Nephron progenitor cell (in vitro differentiated cells): ENCODE data around the gene ST7L.
A peak's percentile ranks its signal among the peaks of the same experiment; 100 is the strongest.

Experiments used
- DNase-seq: peaks from one replicate; pipeline ENCODE4 v3.0.0; 2021
- H3K27ac Mint-ChIP-seq: 2 replicates; pipeline ENCODE4 v1.8.0; 2021; ENCODE audit warnings: mild to moderate bottlenecking, moderate library complexity, mixed read lengths
- H3K27me3 Mint-ChIP-seq: 2 replicates; pipeline ENCODE4 v1.8.0; 2021; ENCODE audit warnings: mild to moderate bottlenecking, low read depth, mixed read lengths; ENCODE audit not compliant: poor library complexity
- H3K36me3 Mint-ChIP-seq: 2 replicates; pipeline ENCODE4 v1.8.0; 2021; ENCODE audit warnings: low read depth, mixed read lengths
- H3K4me1 Mint-ChIP-seq: 2 replicates; pipeline ENCODE4 v1.8.0; 2021; ENCODE audit warnings: mixed read lengths
- H3K4me3 Mint-ChIP-seq: 2 replicates; pipeline ENCODE4 v1.8.0; 2021; ENCODE audit warnings: mild to moderate bottlenecking, moderate library complexity, mixed read lengths
- H3K9me3 Mint-ChIP-seq: 2 replicates; pipeline ENCODE4 v1.8.0; 2021; ENCODE audit warnings: mild to moderate bottlenecking, moderate library complexity, mixed read lengths
- CTCF ChIP-seq: fragments of 200-600 bp; sonication (generic); IDR thresholded peaks from 2 replicates; pipeline ENCODE4 v1.5.0; 2021; ENCODE audit warnings: antibody characterized with exemption

Gene ST7L

GRCh38 chr1:112507336-112507735, 111.6 kb downstream of the ST7L start:
- peaks cover 100% of the 10 kb centered on the region for H3K27me3 Mint-ChIP-seq
- TF ChIP-seq CTCF, result no peak
- H3K27ac Mint-ChIP-seq, result no peak overlapping the region

GRCh38 chr1:112506731-112507130, 112.2 kb downstream of the ST7L start:
- Mint-ChIP-seq H3K27me3 (peaks cover 100% of the 10 kb centered on the region), H3K36me3 (no peaks in the 10 kb centered on the region), H3K4me1 (peaks cover 35% of the 10 kb centered on the region), H3K9me3 (no peaks in the 10 kb centered on the region), H3K27ac (no peak overlapping the region), H3K4me3 (no peak overlapping the region)
- no peak for DNase-seq
- TF ChIP-seq CTCF, result no peak

More at GRCh38 chr1:112507336-112507735, 111.6 kb downstream of the ST7L start:
- Mint-ChIP-seq H3K9me3 (no peaks in the 10 kb centered on the region), H3K4me1 (peaks cover 33% of the 10 kb centered on the region), H3K36me3 (no peaks in the 10 kb centered on the region), H3K4me3 (peak overlapping the region; percentile 77)
- no peak for DNase-seq

- peaks cover 100% of the 10 kb centered on the region for H3K27me3 Mint-ChIP-seq
- no peak for DNase-seq
- no peak overlapping the region for H3K27ac Mint-ChIP-seq
- no peak for TF ChIP-seq CTCF
- H3K4me3 Mint-ChIP-seq, result no peak overlapping the region
- H3K36me3 Mint-ChIP-seq, result no peaks in the 10 kb centered on the region
- no peaks in the 10 kb centered on the region for H3K9me3 Mint-ChIP-seq
- H3K4me1 Mint-ChIP-seq, result peaks cover 35% of the 10 kb centered on the region
Measured at GRCh38 chr1:112506306-112506705, 112.6 kb downstream of the ST7L start.

- no peak overlapping the region for H3K27ac Mint-ChIP-seq
- no peak overlapping the region for H3K4me3 Mint-ChIP-seq
- TF ChIP-seq CTCF, result no peak
- peaks cover 100% of the 10 kb centered on the region for H3K27me3 Mint-ChIP-seq
- H3K9me3 Mint-ChIP-seq, result no peaks in the 10 kb centered on the region
- H3K36me3 Mint-ChIP-seq, result no peaks in the 10 kb centered on the region
- DNase-seq, result no peak
- peaks cover 35% of the 10 kb centered on the region for H3K4me1 Mint-ChIP-seq
Measured at GRCh38 chr1:112505878-112506277, 113.1 kb downstream of the ST7L start.

GRCh38 chr1:112505400-112505785, 113.5 kb downstream of the ST7L start:
- H3K4me3 Mint-ChIP-seq, result no peak overlapping the region
- no peaks in the 10 kb centered on the region for H3K36me3 Mint-ChIP-seq
- TF ChIP-seq CTCF, result no peak
- peaks cover 35% of the 10 kb centered on the region for H3K4me1 Mint-ChIP-seq
- no peaks in the 10 kb centered on the region for H3K9me3 Mint-ChIP-seq
- no peak for DNase-seq
- H3K27me3 Mint-ChIP-seq, result peaks cover 98% of the 10 kb centered on the region
- no peak overlapping the region for H3K27ac Mint-ChIP-seq

- no peak for TF ChIP-seq CTCF
- Mint-ChIP-seq H3K4me3 (no peak overlapping the region), H3K27ac (no peak overlapping the region), H3K9me3 (no peaks in the 10 kb centered on the region), H3K27me3 (peaks cover 98% of the 10 kb centered on the region), H3K36me3 (no peaks in the 10 kb centered on the region), H3K4me1 (peaks cover 35% of the 10 kb centered on the region)
- DNase-seq, result no peak
Measured at GRCh38 chr1:112504661-112505399, 114.1 kb downstream of the ST7L start.
